GM18909 (cell line): ENCODE measurements around the gene MYBPC3.
A peak's percentile ranks its signal among the peaks of the same experiment; 100 is the strongest.

Experiments
- ATAC-seq: cut with Tn5 transposase; IDR thresholded peaks from one replicate; pipeline ENCODE4 v1.9.1; 2021; ENCODE audit warnings: mild to moderate bottlenecking; ENCODE audit not compliant: unreplicated experiment, poor library complexity

Gene MYBPC3

DNA sequence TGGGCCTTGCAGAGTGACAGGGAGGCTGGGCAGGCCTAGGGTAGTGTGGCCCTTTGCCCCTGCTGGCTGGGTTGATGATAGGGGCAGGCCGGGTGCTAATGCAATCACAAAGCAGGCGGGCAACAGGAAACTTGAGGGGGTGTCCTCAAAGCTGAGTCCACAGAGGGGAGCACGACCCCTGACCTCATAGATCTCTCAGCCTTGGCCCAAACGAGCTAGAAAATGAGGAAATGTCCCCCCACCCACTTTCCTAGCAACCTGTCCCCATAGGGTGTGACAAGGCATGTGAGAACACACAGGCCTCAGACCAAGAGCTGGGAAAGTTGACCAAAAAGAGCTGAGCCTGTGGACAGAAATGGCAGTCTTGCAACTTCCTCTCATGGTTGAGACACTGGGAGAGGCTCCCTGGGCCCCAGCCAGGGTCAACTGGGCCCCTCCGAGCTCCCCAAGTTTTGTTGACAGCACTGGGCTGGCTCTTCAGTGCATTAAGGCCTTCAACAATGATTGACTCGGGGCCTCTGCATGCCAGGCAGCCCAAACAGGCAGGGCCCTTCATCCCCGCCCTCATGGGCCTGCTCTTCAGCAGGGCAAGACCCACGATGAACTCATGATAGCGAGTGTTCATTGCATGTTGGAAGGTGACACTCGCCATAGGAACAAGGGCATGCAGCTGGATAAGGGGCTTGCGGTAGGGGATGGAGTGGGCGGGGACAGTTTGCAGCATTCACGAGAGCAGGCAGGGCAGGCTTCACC, 35.6 kb upstream of the MYBPC3 start:
- ATAC-seq: no peak

DNA sequence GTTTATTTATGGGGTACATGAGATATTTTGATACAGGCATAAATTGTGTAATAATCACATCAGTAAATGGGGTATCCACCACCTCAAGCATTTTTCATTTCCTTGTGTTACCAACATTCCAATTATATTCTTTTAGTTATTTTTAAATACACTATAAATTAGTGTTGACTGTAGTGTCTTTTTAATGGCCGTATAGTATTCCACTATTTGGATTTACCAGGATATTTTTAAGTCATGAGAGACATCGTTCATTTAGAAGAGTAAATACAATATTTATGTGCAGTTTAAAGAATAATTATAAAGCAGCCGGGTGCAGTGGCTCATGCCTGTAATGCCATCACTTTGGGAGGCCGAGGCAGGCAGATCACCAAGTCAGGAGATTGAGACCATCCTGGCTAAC, 32.0 kb upstream of the MYBPC3 start:
- no peak for ATAC-seq

DNA sequence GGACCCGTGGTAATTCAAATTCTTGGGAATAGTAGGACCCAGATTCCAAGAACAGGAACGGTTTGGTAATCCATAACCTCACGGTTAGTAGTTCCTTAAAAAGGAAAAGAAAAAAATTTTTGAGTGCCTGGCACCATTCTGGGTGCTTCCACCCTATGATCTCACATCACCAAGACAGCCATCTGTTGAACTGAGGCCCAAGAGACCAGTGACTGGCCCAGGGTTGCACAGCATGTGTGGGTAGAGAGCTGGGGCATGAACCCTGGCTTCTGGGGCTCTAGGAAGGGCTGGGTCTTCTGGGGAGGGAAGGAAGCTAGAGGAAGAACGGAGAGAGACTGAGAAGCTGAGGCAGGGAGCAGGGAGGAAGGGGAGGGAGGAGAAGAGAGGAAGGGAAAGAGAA, 30.6 kb upstream of the MYBPC3 start:
- ATAC-seq: no peak

DNA sequence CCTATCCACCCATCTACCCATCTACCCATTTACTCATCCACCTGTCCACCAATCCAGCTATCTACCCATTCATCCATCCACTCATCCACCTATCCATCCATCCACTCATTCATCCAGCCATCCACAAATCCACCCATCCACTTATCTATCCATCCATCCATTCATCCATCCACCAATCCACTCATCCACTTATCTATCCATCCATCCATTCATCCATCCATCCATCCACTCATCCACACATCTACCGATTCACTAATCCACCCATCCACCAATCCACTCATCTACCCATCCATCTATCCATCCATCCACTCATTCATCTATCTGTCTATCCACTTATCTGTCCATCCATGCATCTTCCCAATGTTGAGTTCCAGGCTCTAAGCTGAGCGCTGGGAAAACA, 27.6 kb upstream of the MYBPC3 start:
- ATAC-seq: no peak

DNA sequence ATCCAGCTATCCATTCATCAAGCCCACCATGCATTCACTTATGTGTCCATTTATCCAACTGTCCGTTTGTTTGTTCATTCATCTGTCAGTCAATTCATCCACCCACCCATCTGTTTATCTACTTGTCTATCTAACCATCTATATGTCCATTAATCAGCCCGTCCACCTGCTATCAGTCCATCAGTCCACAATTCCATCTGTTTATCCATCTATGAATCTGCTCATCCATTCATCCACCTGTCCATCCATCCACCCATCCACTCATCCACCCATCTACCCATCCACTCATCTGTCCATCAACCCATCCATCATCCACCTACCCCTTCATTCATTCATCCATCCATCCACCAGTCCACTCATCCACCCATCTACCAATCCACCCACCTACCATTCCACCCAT, 26.8 kb upstream of the MYBPC3 start:
- ATAC-seq: no peak

DNA sequence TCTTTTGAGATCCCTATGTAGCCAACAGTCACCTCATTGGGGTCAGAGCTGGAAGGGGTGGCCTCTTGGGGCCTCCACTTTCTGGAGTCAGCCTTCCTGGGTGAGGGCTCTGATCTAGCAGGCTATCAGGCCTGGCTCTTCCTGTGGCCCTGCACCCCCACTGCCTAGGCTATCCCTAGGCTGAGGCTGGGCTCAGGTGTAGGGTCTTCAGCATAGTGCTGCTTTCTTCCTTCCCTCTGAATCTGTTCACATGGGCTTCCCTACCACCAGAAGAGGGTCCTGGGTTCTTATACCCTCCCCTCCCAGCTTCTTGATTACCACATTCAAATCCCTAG, 26.3 kb upstream of the MYBPC3 start:
- ATAC-seq: no peak

DNA sequence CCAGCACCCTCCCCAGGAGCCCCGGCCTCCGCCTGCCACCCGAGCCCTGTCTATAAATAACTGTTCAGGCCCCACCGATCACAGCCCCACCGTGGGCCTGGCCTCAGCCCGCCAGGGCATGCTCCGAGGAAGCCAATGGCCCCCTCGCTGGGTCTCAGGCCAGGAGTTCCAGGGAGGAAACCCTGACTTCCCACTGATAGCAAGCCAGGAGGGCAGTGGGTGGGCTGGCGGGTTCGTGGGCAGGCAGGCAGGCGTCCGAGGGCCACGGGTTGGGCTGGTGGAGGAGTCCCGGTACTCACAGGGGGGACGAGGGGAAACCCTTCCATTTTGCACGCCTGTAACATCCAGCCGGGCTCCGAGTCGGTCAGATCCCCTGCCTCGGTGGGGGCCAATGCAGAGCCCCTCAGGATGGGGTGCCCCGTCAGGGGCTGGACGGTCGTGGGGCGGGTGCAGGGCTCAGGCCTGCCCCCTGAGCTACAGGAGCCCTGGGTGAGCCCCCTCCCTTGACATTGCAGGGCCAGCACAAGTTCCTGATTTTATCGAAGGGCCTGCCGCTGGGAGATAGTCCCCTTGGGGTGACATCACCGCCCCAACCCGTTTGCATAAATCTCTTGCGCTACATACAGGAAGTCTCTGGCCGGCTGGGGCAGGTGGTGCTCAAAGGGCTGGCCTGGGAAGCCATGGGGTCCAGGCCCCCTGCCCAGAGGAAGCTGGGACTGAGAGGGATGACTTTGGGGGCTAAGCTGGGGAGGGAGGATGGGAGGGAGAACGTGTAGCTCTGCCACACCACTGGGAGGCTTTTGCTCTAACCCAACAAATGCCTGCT, 25.7 kb upstream of the MYBPC3 start, which contains the start of gene SPI1:
TSS of gene SPI1 (minus strand) at position 538 of the 826 bp plus-strand sequence. CDS start at position 344, 194 bp downstream.
- ATAC-seq: peak; percentile 80

DNA sequence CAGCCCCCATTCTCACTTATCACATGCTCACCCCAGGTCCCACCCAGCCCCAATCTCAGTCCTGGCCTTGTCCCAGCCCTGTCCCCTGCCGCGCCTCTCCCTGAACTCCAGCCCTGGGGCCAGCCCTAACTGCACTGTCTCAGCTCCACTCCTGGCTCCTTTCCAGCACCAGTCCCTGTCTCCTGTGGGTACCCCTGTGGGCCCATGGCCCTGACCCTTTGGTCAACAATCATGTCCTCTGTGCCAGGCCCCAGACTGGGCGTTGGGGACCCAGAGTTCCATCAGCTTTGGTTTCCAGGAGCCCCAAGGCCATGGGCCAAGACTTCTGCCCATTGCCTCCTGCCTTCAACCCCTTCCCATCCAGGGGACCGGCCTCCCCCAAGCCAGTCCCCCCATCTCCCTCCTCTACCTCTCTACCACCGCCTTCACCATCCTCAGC, 25.1 kb upstream of the MYBPC3 start:
- ATAC-seq: no peak

DNA sequence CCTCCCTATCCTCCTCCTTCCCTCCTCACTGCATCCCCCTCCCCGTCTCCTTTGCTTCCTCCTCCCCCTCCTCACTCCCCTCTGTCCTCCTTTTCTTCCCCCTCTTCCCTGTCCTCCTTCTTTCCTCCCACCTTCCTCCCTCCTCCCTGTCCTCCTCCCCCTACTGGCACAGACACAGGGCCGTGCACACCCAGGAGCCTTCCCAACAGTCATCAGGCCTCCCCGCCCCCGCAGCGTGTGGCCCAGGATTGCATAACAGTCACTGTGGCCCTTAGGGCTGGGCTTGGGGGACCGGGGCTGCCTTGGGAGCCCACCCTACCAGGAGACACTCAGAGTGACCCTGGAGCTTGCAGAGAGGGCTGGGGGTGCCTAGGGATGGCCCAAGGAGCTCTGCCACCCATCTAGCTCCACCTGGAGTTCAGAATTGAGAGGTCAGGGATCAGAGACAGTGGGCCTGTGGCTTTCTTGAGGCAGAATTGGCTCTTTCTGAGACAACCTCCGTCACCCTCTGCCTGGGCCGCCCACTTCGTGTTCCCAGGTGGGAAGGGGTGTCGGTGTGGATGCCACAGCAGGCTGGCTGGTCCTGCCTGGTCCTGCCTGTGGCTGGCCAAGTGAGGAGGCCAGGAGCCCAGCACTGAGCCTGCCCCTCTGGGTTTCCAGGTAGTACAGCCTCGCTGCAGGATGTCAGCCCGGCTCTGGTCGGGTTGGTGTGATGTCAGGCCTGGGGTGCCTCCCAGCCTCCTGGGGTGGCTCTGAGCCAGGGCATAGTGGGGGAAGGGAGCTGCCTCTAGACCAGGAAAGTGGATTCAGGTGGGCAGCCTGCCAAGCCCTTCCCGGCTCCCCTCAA, 24.2 kb upstream of the MYBPC3 start:
- peak; percentile 31 for ATAC-seq

DNA sequence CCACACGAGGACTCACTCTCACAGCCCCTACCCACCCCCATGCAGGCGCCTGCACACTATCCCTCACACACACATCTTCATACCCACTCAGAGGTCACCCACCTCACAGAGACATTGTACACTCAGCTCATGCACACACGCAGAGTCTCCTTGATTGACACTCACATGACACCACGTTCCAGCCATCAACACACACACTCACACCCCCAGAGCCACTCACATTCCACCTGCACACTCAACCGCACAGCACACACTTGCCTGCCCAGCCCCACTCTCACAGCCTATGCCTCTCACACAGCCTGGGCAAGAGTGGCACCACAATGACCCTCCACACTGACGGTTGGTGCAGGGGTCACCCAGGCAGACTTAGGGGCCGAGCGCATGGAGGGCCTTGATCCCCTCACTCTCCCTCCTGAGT, 23.6 kb upstream of the MYBPC3 start:
- ATAC-seq: no peak

DNA sequence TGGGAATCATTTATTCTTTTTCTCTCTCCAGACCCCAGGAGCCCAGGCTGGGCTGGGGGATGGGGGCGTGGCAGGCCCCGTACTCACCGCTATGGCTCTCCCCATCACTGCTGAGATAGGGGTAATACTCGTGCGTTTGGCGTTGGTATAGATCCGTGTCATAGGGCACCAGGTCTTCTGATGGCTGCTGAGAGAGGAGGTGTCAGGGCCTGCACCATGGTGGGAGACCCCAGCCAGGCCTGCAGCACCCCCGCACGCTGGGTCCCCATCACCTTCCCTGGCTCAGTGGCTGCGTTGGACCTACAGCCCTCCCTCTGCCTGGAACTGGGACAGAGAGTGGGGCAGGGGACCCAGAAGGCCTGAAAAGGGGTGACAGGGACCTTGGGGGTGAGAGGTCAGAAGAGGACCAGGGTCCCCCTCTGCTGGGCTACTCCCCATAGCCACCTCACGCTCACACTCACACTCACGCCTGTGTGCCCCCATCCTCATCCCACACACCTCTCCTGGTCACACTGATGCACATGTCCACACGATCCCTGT, 23.1 kb upstream of the MYBPC3 start:
- ATAC-seq: no peak

DNA sequence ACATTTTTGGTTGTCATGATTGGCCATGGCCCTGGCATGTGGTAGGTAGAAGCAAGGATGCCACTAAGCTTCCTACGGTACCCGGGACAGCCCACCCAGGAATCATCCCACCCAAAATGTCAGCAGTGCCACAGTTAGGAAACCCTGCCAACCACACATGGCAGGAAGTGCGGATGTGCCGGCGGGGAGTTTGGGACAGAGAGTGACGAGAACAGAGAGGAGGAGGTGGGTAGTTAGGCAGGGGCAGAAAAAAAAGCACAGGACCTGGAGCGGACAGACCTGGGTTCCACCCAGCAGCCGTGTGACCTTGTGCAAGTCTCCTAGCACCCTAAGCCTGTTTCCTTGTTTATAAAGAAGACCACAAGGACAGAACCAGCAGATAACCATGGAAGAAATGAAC, 22.5 kb upstream of the MYBPC3 start:
- ATAC-seq: no peak

DNA sequence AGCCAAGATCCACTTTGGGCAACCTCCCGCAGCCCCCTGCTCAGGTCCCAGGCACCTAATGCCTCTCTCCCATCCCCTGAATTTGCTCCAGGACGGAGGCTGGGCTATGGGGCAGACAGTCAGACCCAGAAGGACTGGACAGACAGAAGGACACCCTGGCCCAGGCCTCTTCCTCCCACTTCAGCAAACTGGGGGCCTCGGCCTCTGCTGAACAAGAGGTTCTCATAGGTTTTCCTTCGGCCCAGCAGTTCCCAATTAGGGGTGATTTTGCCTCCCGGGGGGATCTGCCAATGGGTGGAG, 22.2 kb upstream of the MYBPC3 start:
- no peak for ATAC-seq

DNA sequence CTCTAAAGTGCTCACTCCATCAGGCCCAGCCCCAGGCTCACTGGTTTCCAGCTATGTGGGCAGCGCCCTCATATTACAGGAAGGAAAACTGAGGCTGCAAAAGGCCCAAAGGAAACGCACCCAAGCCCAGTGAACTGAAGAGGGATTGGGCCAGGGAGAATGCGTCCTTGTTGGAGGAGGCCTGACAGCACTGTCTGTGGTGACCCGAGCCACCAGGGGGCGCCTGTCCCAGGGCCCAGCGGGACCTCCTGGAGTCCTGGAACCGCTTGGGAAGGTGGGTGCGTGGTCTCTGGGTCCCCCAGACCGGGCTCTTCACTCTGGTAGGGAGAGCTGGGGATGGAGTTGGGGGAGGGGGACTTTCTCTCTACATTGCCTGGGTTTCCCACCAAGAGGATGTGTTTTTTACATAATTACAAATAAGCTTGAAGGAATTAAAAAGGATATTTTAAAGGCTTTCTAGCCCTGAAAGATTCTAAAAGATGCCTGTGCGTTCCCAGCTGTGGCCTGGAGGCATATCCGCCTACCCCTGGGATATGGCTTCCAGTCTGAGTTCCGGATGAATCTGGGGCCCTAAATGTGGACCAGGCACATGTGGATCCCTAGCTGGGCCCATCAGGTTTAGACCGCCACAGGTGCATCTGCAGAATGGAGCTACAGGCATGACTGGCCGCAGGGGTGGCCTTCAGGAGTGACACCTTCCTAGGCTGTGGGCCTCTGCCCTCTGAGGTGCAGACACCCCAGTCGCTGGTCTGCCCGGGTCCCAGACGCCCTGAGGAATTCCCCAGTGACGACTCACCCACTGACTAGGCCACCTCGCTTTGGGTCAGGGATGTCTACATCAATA, 21.6 kb upstream of the MYBPC3 start:
- no peak for ATAC-seq

DNA sequence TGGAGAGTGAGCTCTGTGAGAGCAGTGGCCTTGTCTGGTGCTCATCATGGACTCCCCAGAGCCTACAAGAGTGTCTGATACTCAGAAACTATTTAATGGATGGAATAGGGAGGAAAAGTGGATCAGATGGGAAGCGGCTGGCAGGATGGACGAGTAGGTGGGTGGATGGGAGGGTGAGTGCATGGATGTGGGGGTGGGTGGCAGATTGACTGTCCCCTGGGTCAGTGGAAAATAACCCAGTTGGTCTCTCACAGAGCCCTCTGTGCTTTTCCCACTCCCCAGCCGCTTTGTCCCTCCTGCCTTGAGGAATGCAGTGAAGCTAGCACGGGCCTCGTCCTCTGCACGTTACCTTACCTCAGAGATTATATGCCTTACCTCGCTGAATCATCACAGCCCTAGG, 19.9 kb upstream of the MYBPC3 start:
- no peak for ATAC-seq

DNA sequence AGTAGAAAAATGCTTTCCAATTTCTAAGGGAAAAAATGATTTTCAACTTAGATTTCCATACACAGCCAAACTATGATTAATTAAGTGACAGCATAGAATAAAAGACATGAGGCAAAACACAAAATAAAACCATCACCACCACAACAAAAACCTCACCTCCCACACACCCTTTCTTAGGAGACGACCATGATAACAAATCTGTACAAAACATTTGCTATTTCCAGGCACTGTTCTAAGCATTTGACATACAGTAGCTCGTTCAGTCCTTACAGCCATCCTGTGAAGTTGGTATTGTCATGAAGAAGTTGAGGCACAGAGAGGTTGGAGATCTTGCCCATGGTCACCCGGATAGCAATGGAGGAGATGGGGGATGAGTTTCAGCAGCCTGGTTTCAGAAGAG, 17.2 kb upstream of the MYBPC3 start:
- no peak for ATAC-seq

DNA sequence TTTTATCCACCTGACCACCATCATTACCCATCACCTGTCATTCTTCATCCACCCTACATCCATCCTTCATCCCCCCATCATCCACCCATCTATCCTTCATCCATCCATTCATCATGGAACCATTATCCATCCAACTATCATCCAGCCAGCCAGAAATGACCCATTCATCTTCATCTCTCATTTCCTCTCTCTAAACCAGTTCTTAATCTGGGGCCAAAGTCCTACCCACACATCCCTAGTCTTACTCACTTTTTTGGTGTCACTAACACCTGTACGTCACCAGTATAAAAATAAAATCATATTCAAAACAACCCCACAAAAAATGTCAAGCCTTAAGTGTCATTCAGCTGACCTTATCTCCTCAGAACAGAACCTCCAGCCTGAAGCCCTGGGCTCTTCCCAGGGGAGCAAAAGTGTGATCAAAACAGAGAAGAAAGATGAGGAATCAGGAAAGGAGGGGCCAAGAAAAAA, 13.6 kb upstream of the MYBPC3 start:
- no peak for ATAC-seq

DNA sequence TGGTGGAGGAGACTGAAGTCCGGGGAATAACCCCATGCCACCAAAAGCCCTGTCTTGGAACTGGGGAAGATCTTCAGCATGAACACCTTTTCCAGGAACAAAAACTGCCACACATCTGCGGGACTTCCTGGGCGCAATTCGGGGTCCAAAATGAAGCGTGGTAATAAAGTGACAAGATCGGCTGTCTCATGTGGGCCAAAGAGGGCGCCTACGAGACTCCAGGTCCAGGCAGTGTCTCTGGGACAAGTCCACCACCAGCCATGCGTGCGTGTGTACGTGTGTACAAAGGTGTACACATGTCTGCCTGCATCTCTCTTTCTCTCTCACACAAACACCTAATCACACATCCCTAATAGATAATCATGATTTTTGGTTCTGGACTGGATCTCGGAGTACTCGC, 8.9 kb upstream of the MYBPC3 start:
- no peak for ATAC-seq

DNA sequence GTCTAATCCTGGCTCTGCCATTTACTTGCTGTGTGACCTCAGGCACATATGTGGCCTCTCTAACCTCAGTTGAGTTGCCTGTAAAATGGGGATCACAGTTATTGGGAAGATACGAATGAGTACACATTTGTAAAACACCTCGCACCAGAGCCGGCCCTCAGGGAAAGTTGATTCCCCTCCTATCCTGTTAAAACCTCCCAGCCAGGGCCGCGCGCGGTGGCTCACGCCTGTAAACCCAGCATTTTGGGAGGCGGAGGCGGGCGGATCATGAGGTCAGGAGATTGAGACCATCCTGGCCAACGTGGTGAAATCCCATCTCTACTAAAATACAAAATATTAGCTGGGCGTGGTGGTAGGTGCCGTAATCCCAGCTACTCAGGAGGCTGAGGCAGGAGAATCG, 7.8 kb upstream of the MYBPC3 start:
- ATAC-seq: no peak

DNA sequence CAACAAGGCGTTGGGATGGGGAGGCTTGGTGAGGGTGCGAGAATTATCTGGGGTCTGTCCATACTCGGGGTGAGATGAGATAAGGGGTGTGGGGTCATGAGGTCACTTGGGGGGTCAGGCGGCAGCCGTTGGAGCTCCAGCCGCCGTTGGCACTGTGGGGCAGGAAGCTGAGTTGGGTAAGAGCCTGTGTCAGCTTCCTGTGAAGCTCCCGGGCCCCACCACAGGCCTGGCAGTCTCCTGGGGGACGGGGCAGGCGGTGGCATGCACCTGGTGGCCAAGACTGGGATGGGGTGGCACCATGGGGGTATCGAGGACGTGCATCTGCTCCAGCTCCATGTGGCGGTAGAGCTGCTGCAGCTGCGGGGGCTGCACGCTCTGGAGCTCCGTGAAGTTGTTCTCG, 7.1 kb upstream of the MYBPC3 start:
- ATAC-seq: no peak
